HepG2 (cell line): Measurements from ENCODE around the gene TMEM239. TPM values are rescaled to one million over a fixed set of nuclear protein-coding genes. Genes with fewer than 3 reads are reported as not detected.

Experiments used
- ARID2 ChIP-seq: sonication (generic); formaldehyde crosslinking; IDR thresholded peaks from 2 replicates; pipeline ENCODE4 v1.8.1; 2022; ENCODE audit warnings: mild to moderate bottlenecking, missing genetic modification reagents, borderline replicate concordance
- ARNT2 ChIP-seq: sonication (generic); formaldehyde crosslinking; IDR thresholded peaks from 2 replicates; pipeline ENCODE4 v1.8.0; 2022; ENCODE audit warnings: mild to moderate bottlenecking, low read depth, missing genetic modification reagents, moderate library complexity
- ATF7 ChIP-seq, 2 experiments: fragments of 450-650 bp in 1 of 2; sonication (generic) in 1 of 2; formaldehyde crosslinking in 1 of 2; IDR thresholded peaks; 2 replicates each; pipeline versions ENCODE4 v1.4.0 to v1.6.1; 2016 to 2020; ENCODE audit warnings: antibody characterized with exemption in 1 of 2, mild to moderate bottlenecking in 1 of 2, missing genetic modification reagents in 1 of 2
- DNMT1 ChIP-seq: sonication (generic); formaldehyde crosslinking; IDR thresholded peaks from 2 replicates; pipeline ENCODE4 v1.5.1; 2020; ENCODE audit warnings: mild to moderate bottlenecking, missing genetic modification reagents
- ELF4 ChIP-seq: sonication (generic); formaldehyde crosslinking; IDR thresholded peaks from 2 replicates; pipeline ENCODE4 v1.5.0; 2020; ENCODE audit warnings: missing genetic modification reagents, mild to moderate bottlenecking, moderate library complexity, borderline replicate concordance
- HMG20A ChIP-seq: IDR thresholded peaks from 2 replicates; pipeline ENCODE4 v1.6.1; 2016; ENCODE audit warnings: borderline replicate concordance
- HNF1B ChIP-seq: sonication (generic); formaldehyde crosslinking; IDR thresholded peaks from 2 replicates; pipeline ENCODE4 v1.5.1; 2020; ENCODE audit warnings: mild to moderate bottlenecking, moderate library complexity, missing genetic modification reagents
- KAT7 ChIP-seq: IDR thresholded peaks from 2 replicates; pipeline ENCODE4 v1.6.1; 2018; ENCODE audit warnings: borderline replicate concordance, missing compliant biosample characterization
- MAFG ChIP-seq: sonication (generic); formaldehyde crosslinking; IDR thresholded peaks from 2 replicates; pipeline ENCODE4 v1.5.1; 2020; ENCODE audit warnings: mild to moderate bottlenecking, missing genetic modification reagents
- SAFB2 ChIP-seq: sonication (generic); formaldehyde crosslinking; IDR thresholded peaks from 2 replicates; pipeline ENCODE4 v1.5.1; 2020; ENCODE audit warnings: missing genetic modification reagents, low read depth, mild to moderate bottlenecking, borderline replicate concordance
- SETDB1 ChIP-seq: sonication (generic); formaldehyde crosslinking; IDR thresholded peaks from 2 replicates; pipeline ENCODE4 v1.5.1; 2020; ENCODE audit warnings: missing genetic modification reagents, mild to moderate bottlenecking, borderline replicate concordance
- STAG1 ChIP-seq: sonication (generic); formaldehyde crosslinking; IDR thresholded peaks from 2 replicates; pipeline ENCODE4 v1.4.0; 2020; ENCODE audit warnings: missing genetic modification reagents
- TCF12 ChIP-seq, 2 experiments: fragments of 450-650 bp in 1 of 2; sonication (generic) in 1 of 2; formaldehyde crosslinking in 1 of 2; IDR thresholded peaks; 2 replicates each; pipeline versions ENCODE4 v1.6.1 to v1.8.0; 2017 to 2022; ENCODE audit warnings: antibody characterized with exemption in 1 of 2, mild to moderate bottlenecking in 1 of 2, missing genetic modification reagents in 1 of 2, moderate library complexity in 1 of 2
- ZBTB34 ChIP-seq: sonication (generic); formaldehyde crosslinking; IDR thresholded peaks from 2 replicates; pipeline ENCODE4 v1.8.0; 2022; ENCODE audit warnings: mild to moderate bottlenecking, missing genetic modification reagents
- ZNF124 ChIP-seq: sonication (generic); formaldehyde crosslinking; IDR thresholded peaks from 2 replicates; pipeline ENCODE4 v1.4.0; 2020; ENCODE audit warnings: missing genetic modification reagents
- ZNF17 ChIP-seq: sonication (generic); formaldehyde crosslinking; IDR thresholded peaks from 2 replicates; pipeline ENCODE4 v1.5.0; 2020; ENCODE audit warnings: mild to moderate bottlenecking, missing genetic modification reagents
- ZNF30 ChIP-seq: sonication (generic); formaldehyde crosslinking; IDR thresholded peaks from 2 replicates; pipeline ENCODE4 v1.5.0; 2020; ENCODE audit warnings: mild to moderate bottlenecking, missing genetic modification reagents
- ZNF317 ChIP-seq: sonication (generic); formaldehyde crosslinking; IDR thresholded peaks from 2 replicates; pipeline ENCODE4 v1.5.0; 2020; ENCODE audit warnings: mild to moderate bottlenecking, missing genetic modification reagents
- ZNF451 ChIP-seq: sonication (generic); formaldehyde crosslinking; IDR thresholded peaks from 2 replicates; pipeline ENCODE4 v1.5.0; 2020; ENCODE audit warnings: mild to moderate bottlenecking, missing genetic modification reagents
- ZNF546 ChIP-seq: sonication (generic); formaldehyde crosslinking; conservative IDR thresholded peaks from 2 replicates; pipeline ENCODE4 v1.8.1; 2023; ENCODE audit warnings: mild to moderate bottlenecking, missing genetic modification reagents
- ZNF598 ChIP-seq: sonication (generic); formaldehyde crosslinking; IDR thresholded peaks from 2 replicates; pipeline ENCODE4 v1.5.1; 2020; ENCODE audit warnings: mild to moderate bottlenecking, missing genetic modification reagents, borderline replicate concordance
- ZNF839 ChIP-seq: sonication (generic); formaldehyde crosslinking; IDR thresholded peaks from 2 replicates; pipeline ENCODE4 v1.4.0; 2020; ENCODE audit warnings: missing genetic modification reagents, mild to moderate bottlenecking, borderline replicate concordance
- polyA plus RNA-seq, 8 experiments: library from polyadenylated mRNA; depleted of rRNA in 3 of 8; stranded (reverse) in 7 of 8; unstranded in 1 of 8; fragments of >200 nt; fragmentation: Illumina TruSeq in 4 of 8; extraction: Trizol in 4 of 8; gene quantifications; 2 replicates each; pipeline versions ENCODE4 v1.2.1 to v1.2.3, GENCODE V29; 2011 to 2016; ENCODE audit warnings: low read depth in 4 of 8, missing spikeins in 1 of 8, mixed read lengths in 1 of 8; ENCODE audit not compliant: insufficient read depth in 1 of 8
- total RNA-seq, 5 experiments: library from RNA; depleted of rRNA; stranded (reverse); fragments of >200 nt; fragmentation: Illumina TruSeq; extraction: Trizol; gene quantifications; 2 replicates each; pipeline ENCODE4 v1.2.3, GENCODE V29; 2016; ENCODE audit warnings: low read depth in 1 of 5
- TF ChIP-seq, protein P1 (sequence below): sonication (generic); formaldehyde crosslinking; IDR thresholded peaks from 2 replicates; pipeline ENCODE4 v1.4.0; 2020; ENCODE audit warnings: missing genetic modification reagents; ENCODE audit errors: not compliant biosample characterization
- TF ChIP-seq, protein P2 (sequence below): sonication (generic); formaldehyde crosslinking; IDR thresholded peaks from 2 replicates; pipeline ENCODE4 v1.5.0; 2020; ENCODE audit warnings: missing genetic modification reagents

Gene TMEM239
- total and polyA plus RNA-seq, 2 of the 13 experiments (the other 11 are each of a cell fraction or from before 2014, with no cell fraction given): not detected

- TF ChIP-seq ARNT2 (CRISPR knock-in tag) (peak; percentile 96; the same call in 1 of the 2 replicates), ATF7 (IDR thresholded peaks at IDR 0.05) (no peak), ATF7 (CRISPR knock-in tag; IDR thresholded peaks at IDR 0.05) (peak; percentile 79; the same call in 1 of the 2 replicates), ZNF451 (CRISPR knock-in tag) (peak; percentile 99), HNF1B (CRISPR knock-in tag) (peak; percentile 74), KAT7 (CRISPR knock-in tag) (peak; percentile 93; the same call in 1 of the 2 replicates), DNMT1 (CRISPR knock-in tag) (peak; percentile 49; the same call in 1 of the 2 replicates), ZNF30 (CRISPR knock-in tag) (peak; percentile 97), ZNF598 (CRISPR knock-in tag) (peak; percentile 97), ZNF546 (CRISPR knock-in tag) (peak; percentile 99), ELF4 (CRISPR knock-in tag) (peak; percentile 89), ZNF17 (CRISPR knock-in tag) (no peak), SAFB2 (CRISPR knock-in tag) (peak; percentile 95), ARID2 (CRISPR knock-in tag) (peak; percentile 99), ZNF124 (CRISPR knock-in tag) (no peak; the same call in 1 of the 2 replicates), HMG20A (CRISPR knock-in tag) (no peak), SETDB1 (no peak), STAG1 (no peak), TCF12 (IDR thresholded peaks at IDR 0.05) (no peak), TCF12 (CRISPR knock-in tag; IDR thresholded peaks at IDR 0.05) (peak; percentile 91), ZNF317 (peak; percentile 83), ZNF839 (CRISPR knock-in tag) (peak; percentile 97), ZBTB34 (CRISPR knock-in tag) (0 out of 2 replicates have a peak, but pooled peaks have one; percentile 36), MAFG (CRISPR knock-in tag) (0 out of 2 replicates have a peak, but pooled peaks have one; percentile 44)
- TF ChIP-seq, protein P1, sequence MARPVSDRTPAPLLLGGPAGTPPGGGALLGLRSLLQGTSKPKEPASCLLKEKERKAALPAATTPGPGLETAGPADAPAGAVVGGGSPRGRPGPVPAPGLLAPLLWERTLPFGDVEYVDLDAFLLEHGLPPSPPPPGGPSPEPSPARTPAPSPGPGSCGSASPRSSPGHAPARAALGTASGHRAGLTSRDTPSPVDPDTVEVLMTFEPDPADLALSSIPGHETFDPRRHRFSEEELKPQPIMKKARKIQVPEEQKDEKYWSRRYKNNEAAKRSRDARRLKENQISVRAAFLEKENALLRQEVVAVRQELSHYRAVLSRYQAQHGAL (CRISPR knock-in tag): no peak
- TF ChIP-seq, protein P2, sequence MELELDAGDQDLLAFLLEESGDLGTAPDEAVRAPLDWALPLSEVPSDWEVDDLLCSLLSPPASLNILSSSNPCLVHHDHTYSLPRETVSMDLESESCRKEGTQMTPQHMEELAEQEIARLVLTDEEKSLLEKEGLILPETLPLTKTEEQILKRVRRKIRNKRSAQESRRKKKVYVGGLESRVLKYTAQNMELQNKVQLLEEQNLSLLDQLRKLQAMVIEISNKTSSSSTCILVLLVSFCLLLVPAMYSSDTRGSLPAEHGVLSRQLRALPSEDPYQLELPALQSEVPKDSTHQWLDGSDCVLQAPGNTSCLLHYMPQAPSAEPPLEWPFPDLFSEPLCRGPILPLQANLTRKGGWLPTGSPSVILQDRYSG (CRISPR knock-in tag): peak; percentile 94; the same call in 1 of the 2 replicates
Observed at GRCh38 chr20:2840138-2840966, 24.2 kb downstream of the TMEM239 start, which contains the start of the genes PCED1A and VPS16 (continued).
